Measurements from ENCODE around the gene PRDM5. TPM values are rescaled to one million over a fixed set of nuclear protein-coding genes. Genes with fewer than 3 reads are reported as not detected.

PRDM5 gene
- total RNA-seq, 1 experiment from 2014 or later: 8.3 TPM

GRCh38 chr4:120874792-120875774, 47.4 kb downstream of the PRDM5 start:
- Mint-ChIP-seq H3K36me3 (ENCODE audit: insufficient read depth, unreplicated experiment) (no peaks in the 10 kb centered on the region), H3K9me3 (ENCODE audit: low read depth, unreplicated experiment) (no peaks in the 10 kb centered on the region), H3K27me3 (ENCODE audit: unreplicated experiment) (no peaks in the 10 kb centered on the region), H3K4me1 (ENCODE audit: low read depth, unreplicated experiment) (peaks cover 2% of the 10 kb centered on the region), H3K4me3 (ENCODE audit: low read depth, unreplicated experiment) (no peak overlapping the region), H3K27ac (ENCODE audit: unreplicated experiment) (no peak overlapping the region)
- no peak for DNase-seq
- CTCF ChIA-PET: no interaction called here
- no TSS peak for BruUV-seq (replicated peaks)
- intact Hi-C loops (cut with micrococcal nuclease; ENCODE audit: unreplicated experiment): no loop called here
- no peak for TF ChIP-seq CTCF (IDR thresholded peaks at IDR 0.05; ENCODE audit: unreplicated experiment)

- H3K9me3 Mint-ChIP-seq (ENCODE audit: low read depth, unreplicated experiment): no peaks in the 10 kb centered on the region
- no peak overlapping the region for H3K27ac Mint-ChIP-seq (ENCODE audit: unreplicated experiment)
- H3K36me3 Mint-ChIP-seq (ENCODE audit: insufficient read depth, unreplicated experiment): no peaks in the 10 kb centered on the region
- BruUV-seq (replicated peaks): no TSS peak
- no peak overlapping the region for H3K4me3 Mint-ChIP-seq (ENCODE audit: low read depth, unreplicated experiment)
- no peaks in the 10 kb centered on the region for H3K27me3 Mint-ChIP-seq (ENCODE audit: unreplicated experiment)
- CTCF ChIA-PET: no interaction called here
- no peak for DNase-seq
- peaks cover 10% of the 10 kb centered on the region for H3K4me1 Mint-ChIP-seq (ENCODE audit: low read depth, unreplicated experiment)
- no peak for TF ChIP-seq CTCF (IDR thresholded peaks at IDR 0.05; ENCODE audit: unreplicated experiment)
- intact Hi-C loops (cut with micrococcal nuclease; ENCODE audit: unreplicated experiment): no loop called here
These were observed 49.0 kb downstream of the PRDM5 start for GRCh38 chr4:120873554-120873953.

- Mint-ChIP-seq H3K27me3 (ENCODE audit: unreplicated experiment) (no peaks in the 10 kb centered on the region), H3K4me3 (ENCODE audit: low read depth, unreplicated experiment) (no peak overlapping the region), H3K9me3 (ENCODE audit: low read depth, unreplicated experiment) (no peaks in the 10 kb centered on the region), H3K36me3 (ENCODE audit: insufficient read depth, unreplicated experiment) (no peaks in the 10 kb centered on the region), H3K27ac (ENCODE audit: unreplicated experiment) (no peak overlapping the region), H3K4me1 (ENCODE audit: low read depth, unreplicated experiment) (peaks cover 10% of the 10 kb centered on the region)
- DNase-seq: no peak
- TF ChIP-seq CTCF (IDR thresholded peaks at IDR 0.05; ENCODE audit: unreplicated experiment): no peak
- intact Hi-C loops (cut with micrococcal nuclease; ENCODE audit: unreplicated experiment): no loop called here
- CTCF ChIA-PET: no interaction called here
- BruUV-seq (replicated peaks): no TSS peak
These were observed 51.4 kb downstream of the PRDM5 start for GRCh38 chr4:120871173-120871572.

- DNase-seq: peak; percentile 6
- no TSS peak for BruUV-seq (replicated peaks)
- H3K4me3 Mint-ChIP-seq (ENCODE audit: low read depth, unreplicated experiment): no peak overlapping the region
- CTCF ChIA-PET: no interaction called here
- no peak for TF ChIP-seq CTCF (IDR thresholded peaks at IDR 0.05; ENCODE audit: unreplicated experiment)
- no peak overlapping the region for H3K27ac Mint-ChIP-seq (ENCODE audit: unreplicated experiment)
- no peaks in the 10 kb centered on the region for H3K27me3 Mint-ChIP-seq (ENCODE audit: unreplicated experiment)
- H3K4me1 Mint-ChIP-seq (ENCODE audit: low read depth, unreplicated experiment): peaks cover 10% of the 10 kb centered on the region
- H3K9me3 Mint-ChIP-seq (ENCODE audit: low read depth, unreplicated experiment): no peaks in the 10 kb centered on the region
- H3K36me3 Mint-ChIP-seq (ENCODE audit: insufficient read depth, unreplicated experiment): no peaks in the 10 kb centered on the region
- intact Hi-C loops (cut with micrococcal nuclease; ENCODE audit: unreplicated experiment): no loop called here
These were observed 52.2 kb downstream of the PRDM5 start for GRCh38 chr4:120870279-120870673.
